ENCODE measurements around the gene BPGM.

DNA sequence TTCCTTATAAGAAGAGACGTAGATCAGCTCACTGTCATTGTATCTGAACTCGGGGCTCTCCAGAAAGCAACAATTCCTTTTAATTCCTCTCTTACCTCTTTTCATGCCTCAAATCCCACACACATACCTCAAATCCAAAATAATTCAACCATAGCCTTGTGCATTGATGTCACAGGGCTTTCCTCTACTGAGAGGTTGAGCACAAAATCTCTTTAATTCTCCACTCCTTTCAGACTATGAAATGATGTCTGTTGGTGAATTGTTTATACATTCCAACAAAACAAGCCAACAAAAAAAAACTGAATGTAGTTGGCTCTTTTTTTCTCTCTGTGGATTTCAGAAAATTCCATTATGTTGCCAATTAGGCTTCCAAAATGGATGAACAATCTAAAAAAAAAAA lies 53.2 kb downstream of the BPGM start:
- TF ChIP-seq, protein P1, sequence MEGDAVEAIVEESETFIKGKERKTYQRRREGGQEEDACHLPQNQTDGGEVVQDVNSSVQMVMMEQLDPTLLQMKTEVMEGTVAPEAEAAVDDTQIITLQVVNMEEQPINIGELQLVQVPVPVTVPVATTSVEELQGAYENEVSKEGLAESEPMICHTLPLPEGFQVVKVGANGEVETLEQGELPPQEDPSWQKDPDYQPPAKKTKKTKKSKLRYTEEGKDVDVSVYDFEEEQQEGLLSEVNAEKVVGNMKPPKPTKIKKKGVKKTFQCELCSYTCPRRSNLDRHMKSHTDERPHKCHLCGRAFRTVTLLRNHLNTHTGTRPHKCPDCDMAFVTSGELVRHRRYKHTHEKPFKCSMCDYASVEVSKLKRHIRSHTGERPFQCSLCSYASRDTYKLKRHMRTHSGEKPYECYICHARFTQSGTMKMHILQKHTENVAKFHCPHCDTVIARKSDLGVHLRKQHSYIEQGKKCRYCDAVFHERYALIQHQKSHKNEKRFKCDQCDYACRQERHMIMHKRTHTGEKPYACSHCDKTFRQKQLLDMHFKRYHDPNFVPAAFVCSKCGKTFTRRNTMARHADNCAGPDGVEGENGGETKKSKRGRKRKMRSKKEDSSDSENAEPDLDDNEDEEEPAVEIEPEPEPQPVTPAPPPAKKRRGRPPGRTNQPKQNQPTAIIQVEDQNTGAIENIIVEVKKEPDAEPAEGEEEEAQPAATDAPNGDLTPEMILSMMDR (IDR thresholded peaks at IDR 0.05; ENCODE audit: poor library complexity) = no peak
- TF ChIP-seq EZH2 (IDR thresholded peaks at IDR 0.05; ENCODE audit: borderline replicate concordance) (no peak), EZH2phosphoT487 (IDR thresholded peaks at IDR 0.05; ENCODE audit: low read depth, severe bottlenecking, unreplicated experiment) (no peak)

All from hepatocyte (in vitro differentiated cells).